GM06990 (cell line): ENCODE results near the gene SLC10A4.

Source experiments
- DNase-seq: peaks from one replicate; pipeline ENCODE4 v3.0.0-alpha.2; 2011; ENCODE audit not compliant: insufficient read length; ENCODE audit errors: extremely low read depth
- H3K27me3 ChIP-seq: replicated peaks from 2 replicates; pipeline ENCODE4 v1.6.0; 2011; ENCODE audit warnings: low read length; ENCODE audit not compliant: control insufficient read depth, insufficient read depth
- H3K36me3 ChIP-seq: 2 replicates; pipeline ENCODE4 v1.5.1; 2011; ENCODE audit warnings: low read length; ENCODE audit not compliant: control insufficient read depth, insufficient read depth
- H3K4me3 ChIP-seq: replicated peaks from 2 replicates; pipeline ENCODE4 v1.5.1; 2011; ENCODE audit warnings: low read depth, mild to moderate bottlenecking, control low read depth, low read length
- TF ChIP-seq, protein P1 (sequence below): IDR thresholded peaks from 2 replicates; pipeline ENCODE4 v1.5.1; 2011; ENCODE audit warnings: low read length, control low read depth, mild to moderate bottlenecking, inconsistent platforms; ENCODE audit not compliant: insufficient read depth, poor library complexity, severe bottlenecking

Gene SLC10A4

DNA sequence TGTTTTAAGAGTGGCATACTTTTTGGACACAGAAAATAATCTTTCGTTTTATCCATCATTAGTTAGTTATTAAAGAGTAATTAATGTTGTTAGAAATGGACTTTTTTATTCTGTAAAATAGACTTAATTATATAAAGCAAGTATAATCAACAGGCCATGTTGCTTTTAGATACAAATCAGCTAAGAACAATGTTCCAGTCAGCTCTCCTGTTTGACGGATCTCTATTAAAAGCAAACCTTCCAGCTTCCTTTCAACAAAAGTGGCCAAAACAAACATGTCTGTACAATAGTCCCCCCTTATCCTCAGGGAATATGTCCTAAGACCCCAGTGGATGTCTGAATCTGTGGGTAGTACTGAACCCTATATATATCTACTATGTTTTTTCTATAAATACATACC, 4.9 kb upstream of the SLC10A4 start:
- no peak overlapping the region for H3K4me3 ChIP-seq
- TF ChIP-seq, protein P1, sequence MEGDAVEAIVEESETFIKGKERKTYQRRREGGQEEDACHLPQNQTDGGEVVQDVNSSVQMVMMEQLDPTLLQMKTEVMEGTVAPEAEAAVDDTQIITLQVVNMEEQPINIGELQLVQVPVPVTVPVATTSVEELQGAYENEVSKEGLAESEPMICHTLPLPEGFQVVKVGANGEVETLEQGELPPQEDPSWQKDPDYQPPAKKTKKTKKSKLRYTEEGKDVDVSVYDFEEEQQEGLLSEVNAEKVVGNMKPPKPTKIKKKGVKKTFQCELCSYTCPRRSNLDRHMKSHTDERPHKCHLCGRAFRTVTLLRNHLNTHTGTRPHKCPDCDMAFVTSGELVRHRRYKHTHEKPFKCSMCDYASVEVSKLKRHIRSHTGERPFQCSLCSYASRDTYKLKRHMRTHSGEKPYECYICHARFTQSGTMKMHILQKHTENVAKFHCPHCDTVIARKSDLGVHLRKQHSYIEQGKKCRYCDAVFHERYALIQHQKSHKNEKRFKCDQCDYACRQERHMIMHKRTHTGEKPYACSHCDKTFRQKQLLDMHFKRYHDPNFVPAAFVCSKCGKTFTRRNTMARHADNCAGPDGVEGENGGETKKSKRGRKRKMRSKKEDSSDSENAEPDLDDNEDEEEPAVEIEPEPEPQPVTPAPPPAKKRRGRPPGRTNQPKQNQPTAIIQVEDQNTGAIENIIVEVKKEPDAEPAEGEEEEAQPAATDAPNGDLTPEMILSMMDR: no peak
- H3K36me3 ChIP-seq: no peaks in the 10 kb centered on the region
- H3K27me3 ChIP-seq: no peaks in the 10 kb centered on the region; the same call in 1 of the 2 replicates
- no peak for DNase-seq

DNA sequence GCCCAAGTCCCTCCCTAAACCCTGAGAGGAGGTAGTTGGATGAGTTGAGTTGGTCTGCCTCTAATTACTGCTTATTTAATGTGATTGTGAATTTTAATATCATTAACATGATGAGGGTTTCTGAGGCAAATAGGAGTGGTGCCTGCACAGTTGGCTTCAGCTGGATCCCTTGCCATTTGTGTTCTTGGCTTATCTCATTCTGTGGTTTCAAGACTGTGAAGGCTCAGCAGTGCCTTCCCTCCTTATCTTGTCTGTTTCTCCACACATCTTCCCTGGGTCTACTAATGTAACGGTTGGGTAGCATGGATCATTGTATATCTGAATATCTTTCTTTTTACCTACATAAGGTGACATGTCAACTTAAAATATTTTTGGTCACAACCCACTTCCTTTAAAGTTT, 1.6 kb upstream of the SLC10A4 start:
- TF ChIP-seq, protein P1: no peak
- Histone ChIP-seq H3K36me3 (no peaks in the 10 kb centered on the region), H3K4me3 (no peak overlapping the region), H3K27me3 (peaks cover 2% of the 10 kb centered on the region; the same call in 1 of the 2 replicates)
- DNase-seq: no peak

DNA sequence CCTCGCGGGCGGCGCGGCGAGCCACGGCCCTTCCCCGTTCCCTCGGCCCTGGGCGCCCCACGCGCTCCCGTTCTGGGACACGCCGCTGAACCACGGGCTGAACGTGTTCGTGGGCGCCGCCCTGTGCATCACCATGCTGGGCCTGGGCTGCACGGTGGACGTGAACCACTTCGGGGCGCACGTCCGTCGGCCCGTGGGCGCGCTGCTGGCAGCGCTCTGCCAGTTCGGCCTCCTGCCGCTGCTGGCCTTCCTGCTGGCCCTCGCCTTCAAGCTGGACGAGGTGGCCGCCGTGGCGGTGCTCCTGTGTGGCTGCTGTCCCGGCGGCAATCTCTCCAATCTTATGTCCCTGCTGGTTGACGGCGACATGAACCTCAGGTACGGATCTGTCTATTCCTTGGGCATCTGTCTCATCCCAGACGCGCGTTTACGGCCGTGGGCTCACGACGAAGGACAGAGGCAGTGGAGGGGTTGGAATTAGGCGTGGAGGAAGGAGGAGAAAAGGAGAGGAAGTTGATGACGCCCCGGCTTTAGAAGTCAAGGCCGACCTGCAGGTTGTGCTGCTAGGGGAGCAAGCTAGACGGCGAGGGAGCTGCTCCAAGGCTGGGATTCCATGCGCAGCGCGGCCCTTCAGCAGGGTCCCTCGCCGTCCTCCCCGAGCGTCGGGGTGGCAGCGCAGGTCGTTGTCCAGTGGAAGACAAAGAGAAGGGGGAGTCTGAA, 792 bp downstream of the SLC10A4 start:
- no peaks in the 10 kb centered on the region for H3K36me3 ChIP-seq
- DNase-seq: no peak
- TF ChIP-seq, protein P1: no peak
- H3K4me3 ChIP-seq: no peak overlapping the region
- H3K27me3 ChIP-seq: peaks cover 2% of the 10 kb centered on the region; the same call in 1 of the 2 replicates

DNA sequence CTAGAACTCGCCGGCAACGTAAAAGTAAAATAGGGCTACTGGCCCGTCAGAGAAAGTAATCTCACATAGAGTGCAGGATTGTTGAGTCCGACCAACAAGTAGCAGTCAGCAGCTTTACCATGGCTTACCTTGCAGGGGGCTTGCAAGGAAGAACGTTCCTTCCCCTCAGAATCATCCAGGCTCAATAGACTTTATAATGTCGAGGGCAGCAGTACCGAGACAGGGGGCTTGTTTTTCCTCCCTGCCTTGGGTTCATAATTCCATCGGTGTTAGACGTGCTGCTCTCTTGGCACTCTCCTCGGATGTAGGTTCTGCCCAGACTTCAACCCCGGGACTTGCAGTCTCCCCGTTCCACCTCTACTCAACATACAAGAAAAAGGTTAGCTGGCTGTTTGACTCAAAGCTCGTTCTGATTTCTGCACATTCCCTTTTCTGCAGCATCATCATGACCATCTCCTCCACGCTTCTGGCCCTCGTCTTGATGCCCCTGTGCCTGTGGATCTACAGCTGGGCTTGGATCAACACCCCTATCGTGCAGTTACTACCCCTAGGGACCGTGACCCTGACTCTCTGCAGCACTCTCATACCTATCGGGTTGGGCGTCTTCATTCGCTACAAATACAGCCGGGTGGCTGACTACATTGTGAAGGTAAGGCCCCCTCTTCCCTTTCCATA, 1.5 kb downstream of the SLC10A4 start:
- peaks cover 2% of the 10 kb centered on the region; the same call in 1 of the 2 replicates for H3K27me3 ChIP-seq
- DNase-seq: no peak
- no peaks in the 10 kb centered on the region for H3K36me3 ChIP-seq
- H3K4me3 ChIP-seq: no peak overlapping the region
- TF ChIP-seq, protein P1: no peak

DNA sequence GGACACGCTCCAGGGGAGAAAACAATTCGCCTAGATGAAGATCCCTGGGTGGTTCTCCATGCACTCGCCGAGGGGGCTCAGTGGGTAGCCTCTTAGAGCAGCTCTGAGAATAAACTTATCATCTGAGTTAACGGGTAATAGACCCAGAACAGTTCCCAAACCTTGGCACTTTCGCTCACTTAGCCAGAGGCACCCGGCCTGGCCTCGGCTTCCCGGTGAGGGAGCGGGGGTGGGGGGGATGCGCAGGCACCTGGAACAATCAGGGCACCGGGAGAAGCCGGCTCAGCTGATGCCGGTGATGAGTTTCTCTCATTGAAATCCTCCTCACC, 6.5 kb downstream of the SLC10A4 start:
- no peak overlapping the region for H3K4me3 ChIP-seq
- TF ChIP-seq, protein P1: no peak
- H3K27me3 ChIP-seq: peaks cover under 1% of the 10 kb centered on the region; the same call in 1 of the 2 replicates
- H3K36me3 ChIP-seq: no peaks in the 10 kb centered on the region
- no peak for DNase-seq
